GM12872 (cell line): Measurements from ENCODE around the gene CREB5.

Experiments used
- CTCF ChIP-seq: IDR thresholded peaks from 3 replicates; pipeline ENCODE4 v1.5.1; 2011; ENCODE audit warnings: low read depth, mild to moderate bottlenecking, low read length, moderate library complexity; ENCODE audit not compliant: insufficient read depth

Gene CREB5

DNA sequence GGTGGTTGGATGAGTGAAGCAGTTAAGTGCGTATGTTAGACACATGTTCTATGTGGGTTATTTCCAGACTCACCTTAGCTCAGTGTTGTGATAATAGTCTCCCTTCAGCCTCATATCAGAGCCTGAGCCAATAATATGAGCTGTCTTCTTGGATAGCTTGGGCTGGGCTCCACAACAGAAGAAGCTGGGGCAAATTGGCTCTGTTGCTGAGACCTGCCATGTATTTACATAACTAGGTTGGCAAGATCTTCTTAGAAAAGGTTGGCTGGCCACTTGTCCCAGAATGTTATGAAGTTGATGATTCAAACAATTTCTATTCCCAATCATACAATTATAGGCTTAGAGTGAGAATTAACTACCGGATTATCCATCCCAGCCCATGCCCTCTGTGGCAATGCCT lies 35.7 kb upstream of the CREB5 start:
- TF ChIP-seq CTCF, result no peak

DNA sequence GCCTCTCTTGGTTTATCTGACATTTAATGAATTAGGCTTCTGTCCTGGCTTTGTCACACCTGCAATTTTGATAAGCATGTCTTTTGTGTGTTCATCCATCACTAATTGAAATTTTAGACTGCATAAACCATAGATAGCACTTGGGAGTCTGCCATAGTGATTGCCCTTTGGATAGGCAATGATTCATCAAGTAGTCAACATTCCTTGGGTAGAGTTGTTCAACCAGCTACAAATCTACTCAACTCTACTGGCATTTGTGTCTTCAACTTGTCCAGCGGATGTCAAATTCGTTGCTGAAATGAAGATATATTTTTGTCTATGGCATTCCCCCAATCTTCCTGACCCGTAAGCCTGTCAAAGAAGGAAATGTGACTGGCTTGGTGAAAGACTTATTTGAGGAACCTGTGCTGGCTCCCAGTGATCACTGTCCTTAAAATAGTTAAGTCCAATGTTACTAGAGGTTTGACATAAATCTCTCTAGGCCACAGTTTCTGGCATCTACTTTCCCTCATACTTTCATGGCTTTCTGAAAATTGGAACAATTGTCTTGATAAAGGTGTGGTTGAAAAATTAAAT lies 33.7 kb upstream of the CREB5 start:
- TF ChIP-seq CTCF, result no peak

- TF ChIP-seq CTCF, result no peak
Observed at GRCh38 chr7:28381466-28381865, 30.9 kb upstream of the CREB5 start.

DNA sequence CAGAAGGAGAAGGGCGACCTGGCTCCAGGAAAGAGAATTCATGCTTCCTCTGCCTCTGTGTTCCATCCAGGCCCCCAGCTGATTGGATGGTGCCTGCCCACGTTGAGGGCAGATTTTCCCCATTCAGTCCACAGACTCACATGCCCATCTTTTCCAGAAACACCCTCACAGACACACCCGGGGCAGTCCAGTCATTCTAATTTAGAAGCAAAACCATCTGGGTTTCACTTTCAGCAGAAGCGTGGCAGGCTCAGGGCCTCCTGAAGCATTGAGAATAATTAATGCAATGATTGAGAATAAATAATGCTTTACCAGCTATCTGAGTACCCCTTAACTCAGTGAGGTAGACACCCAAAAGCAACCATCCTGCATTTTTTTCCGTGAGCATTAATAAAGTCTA lies 30.2 kb upstream of the CREB5 start:
- TF ChIP-seq CTCF, result no peak

GRCh38 chr7:28383975-28384374 lies 28.3 kb upstream of the CREB5 start:
- TF ChIP-seq CTCF, result no peak

- peak; percentile 54; the same call in 1 of the 3 replicates for TF ChIP-seq CTCF
Observed at GRCh38 chr7:28389504-28390395, 22.6 kb upstream of the CREB5 start.

- TF ChIP-seq CTCF, result no peak
Observed at GRCh38 chr7:28390426-28390825, 21.9 kb upstream of the CREB5 start.
